ENCODE data around the gene DIAPH3. TPM values are rescaled to one million over a fixed set of nuclear protein-coding genes. Genes with fewer than 3 reads are reported as not detected.

DIAPH3 gene
- total RNA-seq, 4 donors from 2014 or later = 1.4 to 13.2 (median 2.6) TPM

- Histone ChIP-seq H3K27me3 (no peaks in the 10 kb centered on the region), H3K4me1 (no peaks in the 10 kb centered on the region), H3K36me3 (no peaks in the 10 kb centered on the region), H3K4me3 (no peak overlapping the region), H3K27ac (no peak overlapping the region), H3K9me3 (no peaks in the 10 kb centered on the region)
- DNase-seq = no peak
- no peak for TF ChIP-seq POLR2A (IDR thresholded peaks at IDR 0.05)
- TF ChIP-seq CTCF (IDR thresholded peaks at IDR 0.05) = no peak
Measured at GRCh38 chr13:59829690-59830089, 334.0 kb downstream of the DIAPH3 start.

GRCh38 chr13:59823486-59823885 lies 340.2 kb downstream of the DIAPH3 start:
- H3K27me3 ChIP-seq = no peaks in the 10 kb centered on the region
- DNase-seq = no peak
- no peak for TF ChIP-seq CTCF (IDR thresholded peaks at IDR 0.05)
- TF ChIP-seq POLR2A (IDR thresholded peaks at IDR 0.05) = no peak
- no peaks in the 10 kb centered on the region for H3K9me3 ChIP-seq
- no peaks in the 10 kb centered on the region for H3K36me3 ChIP-seq
- no peak overlapping the region for H3K27ac ChIP-seq
- H3K4me1 ChIP-seq = no peaks in the 10 kb centered on the region
- no peak overlapping the region for H3K4me3 ChIP-seq

- TF ChIP-seq POLR2A (IDR thresholded peaks at IDR 0.05) (no peak), CTCF (IDR thresholded peaks at IDR 0.05) (no peak)
- Histone ChIP-seq H3K4me1 (no peaks in the 10 kb centered on the region), H3K4me3 (no peak overlapping the region), H3K36me3 (no peaks in the 10 kb centered on the region), H3K27me3 (no peaks in the 10 kb centered on the region), H3K9me3 (no peaks in the 10 kb centered on the region), H3K27ac (no peak overlapping the region)
- no peak for DNase-seq
Measured at GRCh38 chr13:59809564-59809963, 354.2 kb downstream of the DIAPH3 start.

GRCh38 chr13:59806801-59807200 lies 356.9 kb downstream of the DIAPH3 start:
- Histone ChIP-seq H3K9me3 (no peaks in the 10 kb centered on the region), H3K36me3 (no peaks in the 10 kb centered on the region), H3K27me3 (no peaks in the 10 kb centered on the region), H3K27ac (no peak overlapping the region), H3K4me3 (no peak overlapping the region), H3K4me1 (no peaks in the 10 kb centered on the region)
- TF ChIP-seq CTCF (IDR thresholded peaks at IDR 0.05) = no peak
- no peak for TF ChIP-seq POLR2A (IDR thresholded peaks at IDR 0.05)
- DNase-seq = no peak

- no peak for DNase-seq
- no peaks in the 10 kb centered on the region for H3K9me3 ChIP-seq
- H3K4me3 ChIP-seq = no peak overlapping the region
- no peaks in the 10 kb centered on the region for H3K36me3 ChIP-seq
- no peaks in the 10 kb centered on the region for H3K27me3 ChIP-seq
- H3K4me1 ChIP-seq = no peaks in the 10 kb centered on the region
- TF ChIP-seq CTCF (IDR thresholded peaks at IDR 0.05) (no peak), POLR2A (IDR thresholded peaks at IDR 0.05) (no peak)
- H3K27ac ChIP-seq = no peak overlapping the region
Measured at GRCh38 chr13:59801107-59801880, 362.4 kb downstream of the DIAPH3 start.
